LoVo (cell line): ENCODE data around the gene COQ2.
A peak's percentile ranks its signal among the peaks of the same experiment; 100 is the strongest.
"Not testable (repeated sequence)": the region's sequence is repeated elsewhere in the genome, so short reads cannot be mapped to it uniquely, and the experiment has no call there.

ENCODE experiments used
- DNase-seq: peaks from one replicate; pipeline ENCODE4 v3.0.0-alpha.2; 2016; ENCODE audit warnings: low spot score

COQ2 gene, protein sequence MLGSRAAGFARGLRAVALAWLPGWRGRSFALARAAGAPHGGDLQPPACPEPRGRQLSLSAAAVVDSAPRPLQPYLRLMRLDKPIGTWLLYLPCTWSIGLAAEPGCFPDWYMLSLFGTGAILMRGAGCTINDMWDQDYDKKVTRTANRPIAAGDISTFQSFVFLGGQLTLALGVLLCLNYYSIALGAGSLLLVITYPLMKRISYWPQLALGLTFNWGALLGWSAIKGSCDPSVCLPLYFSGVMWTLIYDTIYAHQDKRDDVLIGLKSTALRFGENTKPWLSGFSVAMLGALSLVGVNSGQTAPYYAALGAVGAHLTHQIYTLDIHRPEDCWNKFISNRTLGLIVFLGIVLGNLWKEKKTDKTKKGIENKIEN

DNA sequence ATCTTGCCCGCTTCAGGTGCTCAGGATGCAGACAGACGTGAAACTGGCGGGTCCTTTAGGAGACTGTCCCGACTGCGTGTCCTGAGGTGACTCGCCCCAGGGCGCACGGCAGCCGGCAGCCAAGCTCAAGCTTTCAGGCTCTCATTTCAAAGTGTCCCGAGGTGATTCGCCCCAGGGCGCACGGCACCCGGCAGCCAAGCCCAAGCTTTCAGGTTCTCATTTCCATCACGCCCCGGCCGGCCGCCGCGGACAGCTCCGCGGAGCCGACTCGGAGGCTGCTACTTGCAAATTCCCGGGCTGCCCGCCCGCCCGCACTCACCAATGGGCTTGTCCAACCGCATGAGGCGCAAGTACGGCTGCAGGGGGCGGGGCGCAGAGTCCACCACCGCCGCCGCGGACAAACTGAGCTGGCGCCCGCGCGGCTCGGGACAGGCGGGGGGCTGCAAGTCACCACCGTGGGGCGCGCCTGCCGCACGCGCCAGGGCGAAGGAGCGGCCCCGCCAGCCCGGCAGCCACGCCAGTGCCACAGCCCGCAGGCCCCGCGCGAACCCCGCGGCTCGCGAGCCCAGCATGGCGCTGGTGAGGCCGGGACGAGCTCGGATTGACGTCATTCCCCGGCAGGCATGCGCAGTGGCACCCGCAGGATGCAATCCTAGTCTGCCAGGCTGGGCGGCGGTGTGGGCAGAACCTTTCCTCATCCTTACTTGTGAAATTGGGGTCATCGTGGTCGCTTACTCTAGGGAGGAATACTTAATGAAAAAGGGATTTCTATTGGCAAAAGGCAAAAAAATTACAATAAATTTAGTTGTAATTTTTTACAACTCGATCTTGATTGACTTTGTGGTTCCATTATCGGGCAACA lies at the start of gene COQ2:
COQ2 (minus strand) TSS at position 606 of the 862 bp plus-strand sequence; CDS start at position 572, 34 bp downstream.
- DNase-seq: peak; percentile 93

DNA sequence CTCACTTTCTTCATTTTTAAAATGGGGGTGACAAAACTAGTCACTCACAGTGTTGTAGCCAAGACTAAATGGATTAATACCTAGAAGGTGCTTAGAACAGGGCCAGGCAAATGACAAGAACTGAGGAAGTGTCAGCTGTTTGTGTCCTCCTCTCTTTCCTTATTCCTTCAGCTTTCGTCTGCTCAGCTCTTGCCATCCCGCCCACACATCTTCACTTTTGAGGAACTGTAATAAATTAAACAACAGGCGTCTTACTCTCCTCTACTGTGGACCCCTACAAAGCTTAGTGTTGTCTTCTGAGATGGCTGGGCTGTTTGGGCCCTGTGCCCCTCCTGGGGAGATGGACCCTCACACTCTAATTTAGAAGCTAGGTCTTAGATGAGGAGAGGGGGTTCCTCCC lies 47.4 kb upstream of the COQ2 start:
- no peak for DNase-seq

DNA sequence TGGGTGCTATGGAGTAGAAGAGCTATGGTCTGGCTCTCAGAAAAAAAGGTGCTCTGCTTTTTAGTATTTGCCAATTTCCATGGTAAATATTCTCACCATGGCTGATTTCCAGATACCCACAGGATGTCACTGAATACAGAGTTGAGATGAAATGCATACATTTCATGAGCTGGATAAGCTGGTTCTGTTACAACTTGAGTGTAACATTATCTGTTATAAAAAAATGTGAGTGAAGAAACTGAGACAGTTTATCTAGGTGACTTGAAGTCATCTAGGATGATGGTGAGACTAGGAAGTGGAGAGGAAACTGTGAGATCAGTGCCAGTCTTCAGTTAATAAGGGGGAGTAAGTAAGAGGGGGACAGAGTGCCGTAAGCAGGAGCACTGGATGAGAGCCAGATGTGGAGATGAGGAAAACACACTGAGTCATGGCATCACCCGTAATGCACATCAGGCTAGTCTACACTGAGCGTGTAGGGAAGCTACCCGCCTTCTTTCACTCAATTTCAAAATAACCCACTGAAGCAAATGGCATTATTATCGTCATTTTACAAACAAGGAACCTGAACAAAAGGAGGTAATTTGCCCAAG lies 45.0 kb upstream of the COQ2 start:
- DNase-seq: no peak

DNA sequence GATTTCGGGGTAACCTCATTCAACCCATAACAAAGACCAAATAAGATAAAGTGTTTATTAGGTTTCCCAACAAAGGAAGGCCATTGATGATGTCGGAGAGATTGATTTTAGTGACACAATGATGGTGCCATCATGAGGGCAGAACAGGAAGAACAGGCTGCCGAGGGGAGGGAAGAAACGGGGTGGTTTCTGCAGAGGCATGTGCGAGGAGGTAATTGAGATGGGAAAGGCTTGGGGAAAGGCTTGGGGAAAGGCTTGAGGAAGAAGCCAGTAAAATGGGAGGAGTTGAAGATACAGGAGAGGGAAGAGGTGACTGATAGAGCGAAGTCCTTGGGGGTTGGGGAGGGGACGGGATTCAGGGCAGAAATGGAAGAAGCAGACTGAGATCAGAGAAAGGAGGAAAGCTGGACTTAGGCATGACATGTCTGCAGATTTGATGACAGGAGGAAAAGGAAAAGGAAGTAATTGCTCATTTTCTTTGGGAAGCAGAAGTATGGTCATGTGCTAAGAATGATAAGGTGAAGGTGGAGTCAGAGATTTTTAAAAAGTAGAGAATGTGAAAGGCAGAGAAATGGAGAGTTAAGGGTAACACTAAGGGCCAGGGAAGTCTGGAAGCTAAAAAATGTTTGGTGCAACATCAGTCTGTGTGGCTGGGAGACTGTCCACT lies 44.1 kb upstream of the COQ2 start:
- DNase-seq: no peak

DNA sequence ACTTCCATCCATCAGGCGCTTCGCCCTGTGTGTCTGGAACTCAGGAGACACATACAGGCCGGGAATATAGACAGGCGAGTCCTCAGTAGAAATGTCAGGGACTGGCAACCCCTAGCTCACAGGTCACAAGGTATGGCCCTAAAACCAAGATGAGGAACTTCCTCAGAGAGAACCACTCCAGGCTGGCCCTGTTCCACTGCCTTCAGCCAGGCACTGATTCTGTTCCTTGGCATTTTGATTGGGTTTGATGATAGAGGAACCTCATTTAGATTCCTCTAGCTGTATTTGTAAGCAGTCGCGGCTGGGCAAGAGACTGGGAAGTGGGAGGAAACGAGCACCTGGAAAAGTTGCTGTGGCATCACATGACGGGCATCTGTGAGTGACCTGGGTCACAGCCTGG lies 41.9 kb upstream of the COQ2 start:
- no peak for DNase-seq

DNA sequence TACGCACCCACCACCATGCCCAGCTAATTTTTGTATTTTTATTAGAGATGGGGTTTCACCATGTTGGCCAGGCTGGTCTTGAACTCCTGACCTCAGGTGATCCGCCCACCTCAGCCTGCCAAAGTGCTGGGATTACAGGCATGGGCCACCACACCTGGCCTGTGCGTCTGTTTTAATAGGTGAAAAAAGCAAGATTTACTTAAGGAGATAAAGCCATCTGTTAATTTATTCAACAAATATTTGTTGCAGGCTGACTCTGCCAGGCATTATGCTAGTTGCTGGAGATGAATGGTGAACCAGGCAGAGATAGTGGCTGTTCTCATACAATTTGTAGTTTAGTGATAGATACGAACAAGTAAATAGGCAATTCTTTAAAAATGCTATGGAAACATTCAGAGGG lies 40.7 kb upstream of the COQ2 start:
- DNase-seq: not testable (repeated sequence)

DNA sequence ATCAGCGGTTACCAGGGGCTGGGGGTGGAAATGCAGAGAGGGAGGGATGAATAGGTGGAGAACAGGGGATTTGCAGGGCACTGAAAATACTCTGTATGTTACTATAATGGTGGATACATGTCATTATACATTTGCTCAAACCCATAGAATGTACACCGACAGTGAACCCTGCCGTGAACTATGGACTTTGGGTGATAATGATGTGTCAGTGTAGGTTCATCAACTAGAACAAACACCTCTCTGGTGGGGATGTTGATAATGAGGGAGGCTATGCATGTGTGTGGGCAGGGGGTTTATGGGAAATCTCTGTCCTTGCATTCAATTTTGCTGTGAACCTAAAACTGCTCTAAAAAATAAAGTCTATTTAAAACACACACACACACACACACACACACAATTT lies 38.5 kb upstream of the COQ2 start:
- no peak for DNase-seq

DNA sequence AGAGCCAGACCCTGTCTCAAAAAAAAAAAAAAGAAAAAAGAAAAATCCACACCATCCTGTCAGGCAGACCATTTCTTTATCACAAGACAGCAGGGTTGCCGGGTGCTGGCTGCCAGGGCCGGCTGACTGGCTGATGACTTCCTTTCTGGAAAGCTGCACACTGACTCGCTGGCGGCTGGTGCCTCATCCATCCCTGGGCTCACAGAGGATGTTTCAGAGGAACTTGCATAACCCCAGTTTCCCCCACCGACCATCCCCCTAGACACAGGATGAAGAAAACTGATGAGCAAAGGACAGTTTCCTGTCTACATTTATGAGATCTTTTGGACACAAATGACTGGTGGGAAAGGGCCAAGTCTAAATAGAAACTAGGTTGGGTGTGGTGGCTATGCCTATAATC lies 36.0 kb upstream of the COQ2 start:
- no peak for DNase-seq

DNA sequence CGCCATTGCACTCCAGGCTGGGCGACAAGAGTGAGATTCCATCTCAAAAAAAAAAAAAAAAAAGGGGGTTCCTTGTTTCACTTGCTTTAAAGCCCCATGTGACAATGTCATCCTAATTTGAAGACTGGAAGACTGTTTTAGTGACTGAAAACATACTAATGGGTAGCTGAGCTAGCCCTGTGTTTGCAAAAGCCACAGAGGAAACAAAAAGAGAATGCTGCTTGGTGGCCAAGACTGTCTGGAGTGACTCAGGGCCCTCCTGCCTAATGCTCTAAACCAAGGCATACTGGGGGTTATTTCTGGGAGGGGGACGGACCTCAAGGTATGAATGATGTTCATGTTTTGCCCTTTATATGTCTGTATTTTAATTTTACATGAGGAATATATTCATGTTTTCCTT lies 34.1 kb upstream of the COQ2 start:
- DNase-seq: no peak

DNA sequence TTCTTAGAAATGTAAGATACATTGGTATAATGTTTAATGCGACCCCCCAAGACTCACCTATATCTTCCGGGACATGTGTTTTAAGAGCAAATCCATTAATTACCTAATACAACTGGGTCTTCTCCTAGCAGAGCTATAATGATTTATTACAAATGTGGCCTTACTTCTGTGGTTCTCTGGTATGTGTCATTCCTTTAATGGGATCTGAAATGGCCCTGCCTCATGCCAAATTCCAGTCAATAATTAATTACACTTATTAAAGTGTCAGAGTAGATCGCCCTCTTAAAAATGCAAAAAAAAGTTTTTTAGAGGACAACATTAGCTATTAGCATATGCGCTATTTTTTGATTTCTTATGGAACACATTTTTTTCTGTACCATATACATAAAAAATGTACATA lies 33.1 kb upstream of the COQ2 start:
- no peak for DNase-seq

DNA sequence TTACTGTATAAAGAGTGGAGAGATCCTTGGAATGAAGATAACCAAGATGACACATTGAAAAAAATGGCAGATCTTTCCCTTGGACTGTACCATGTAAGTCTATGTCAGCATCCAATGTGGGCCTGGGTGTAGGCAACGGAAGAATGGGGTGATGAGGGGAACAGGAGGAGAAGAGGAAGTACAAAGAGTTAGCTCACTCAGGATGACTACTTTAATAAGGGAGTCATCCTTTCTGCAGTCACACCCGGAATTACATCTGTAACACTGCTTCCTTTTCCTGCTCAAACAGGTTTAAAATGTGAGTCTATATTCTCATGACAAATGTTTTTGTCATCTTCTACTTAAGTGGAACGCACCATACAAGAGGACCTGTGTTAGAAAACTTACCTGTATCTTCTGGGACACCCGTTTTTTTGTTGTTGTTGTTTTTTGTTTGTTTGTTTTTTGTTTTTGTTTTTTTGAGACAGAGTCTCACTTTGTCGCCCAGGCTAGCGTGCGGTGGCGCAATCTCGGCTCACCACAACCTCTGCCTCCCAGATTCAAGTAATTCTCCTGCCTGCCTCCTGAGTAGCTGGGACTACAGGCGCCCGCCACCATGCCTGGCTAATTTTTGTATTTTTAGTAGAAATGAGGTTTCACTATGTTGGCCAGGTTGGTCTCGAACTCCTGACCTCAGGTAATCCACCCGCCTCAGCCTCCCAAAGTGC lies 32.0 kb upstream of the COQ2 start:
- DNase-seq: no peak

DNA sequence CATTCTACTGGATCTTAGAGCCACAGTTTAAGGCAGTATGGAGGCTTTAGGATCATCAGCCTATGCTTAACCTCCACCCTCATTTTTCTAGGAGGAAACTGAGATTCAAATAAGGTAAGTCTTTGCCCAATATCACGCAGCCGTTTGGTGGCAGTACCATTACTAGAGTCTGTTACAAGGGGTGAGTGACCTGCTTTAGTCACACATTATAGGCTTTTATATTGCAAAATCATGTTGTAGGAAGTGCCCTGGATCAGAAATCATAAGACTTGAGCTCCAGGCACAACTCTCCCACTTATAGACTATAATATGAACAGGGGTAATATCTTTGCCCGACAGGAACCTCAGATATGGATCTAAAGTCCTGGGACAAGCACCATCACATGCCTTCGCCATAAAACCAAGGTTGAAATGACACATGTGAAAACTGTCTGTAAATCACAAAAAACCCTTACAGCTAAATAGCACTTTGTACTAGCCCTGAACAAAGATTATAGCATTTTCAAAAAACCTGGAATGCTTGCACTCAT lies 30.8 kb upstream of the COQ2 start:
- no peak for DNase-seq

DNA sequence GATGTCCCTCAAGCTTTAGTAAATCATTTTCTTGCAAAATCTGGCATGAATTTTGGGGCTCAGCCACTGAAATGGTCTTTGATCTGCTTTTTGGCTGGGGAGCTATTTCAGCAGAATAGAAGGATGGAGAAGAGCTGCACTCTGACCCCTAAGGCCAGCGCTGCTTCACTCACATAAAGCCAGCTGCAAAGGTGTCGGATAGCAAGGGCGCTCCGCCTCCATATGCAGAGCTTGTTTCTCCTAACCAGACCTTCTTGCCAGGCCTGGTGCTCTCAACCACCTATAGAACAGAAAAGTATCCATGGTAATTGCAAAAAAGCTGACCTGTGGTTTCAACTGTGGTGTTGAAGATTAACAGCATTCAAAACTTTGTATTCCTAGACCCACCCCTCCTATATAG lies 24.1 kb upstream of the COQ2 start:
- DNase-seq: no peak

DNA sequence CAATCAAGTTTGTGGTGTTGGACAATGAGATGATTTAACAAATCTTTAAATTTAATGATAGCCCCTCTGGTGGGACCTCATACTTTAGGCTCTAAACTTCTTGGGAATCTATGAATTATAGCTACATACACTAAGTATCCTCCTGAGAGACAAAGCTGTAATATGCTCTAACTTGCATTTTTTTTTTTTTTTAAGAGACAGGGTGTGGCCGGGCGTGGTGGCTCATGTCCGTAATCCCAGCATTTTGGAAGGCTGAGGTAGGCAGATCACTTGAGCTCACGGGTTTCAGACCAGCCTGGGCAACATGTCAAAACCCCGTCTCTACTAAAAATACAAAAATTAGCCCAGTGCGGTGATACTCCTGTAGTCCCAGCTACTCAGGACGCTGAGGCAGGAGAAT lies 23.3 kb upstream of the COQ2 start:
- DNase-seq: no peak

DNA sequence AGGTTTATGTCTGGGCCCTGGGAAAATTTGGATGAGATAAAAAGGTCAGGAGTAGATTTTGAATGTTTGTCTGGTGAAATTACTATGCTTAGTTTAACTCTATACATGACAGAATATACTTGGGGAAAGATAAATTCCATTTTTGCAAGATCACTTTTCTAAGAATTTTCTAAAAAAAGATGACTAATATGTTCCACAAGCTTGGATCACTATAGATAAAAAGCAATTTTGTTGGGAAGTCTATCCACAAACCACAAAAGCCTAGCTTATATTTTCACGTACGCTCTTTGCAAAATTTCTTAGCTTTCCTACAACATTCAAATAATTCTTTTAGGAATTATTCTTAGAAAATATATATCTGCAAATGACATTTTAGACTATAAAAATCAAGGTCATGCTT lies 20.6 kb upstream of the COQ2 start:
- no peak for DNase-seq

DNA sequence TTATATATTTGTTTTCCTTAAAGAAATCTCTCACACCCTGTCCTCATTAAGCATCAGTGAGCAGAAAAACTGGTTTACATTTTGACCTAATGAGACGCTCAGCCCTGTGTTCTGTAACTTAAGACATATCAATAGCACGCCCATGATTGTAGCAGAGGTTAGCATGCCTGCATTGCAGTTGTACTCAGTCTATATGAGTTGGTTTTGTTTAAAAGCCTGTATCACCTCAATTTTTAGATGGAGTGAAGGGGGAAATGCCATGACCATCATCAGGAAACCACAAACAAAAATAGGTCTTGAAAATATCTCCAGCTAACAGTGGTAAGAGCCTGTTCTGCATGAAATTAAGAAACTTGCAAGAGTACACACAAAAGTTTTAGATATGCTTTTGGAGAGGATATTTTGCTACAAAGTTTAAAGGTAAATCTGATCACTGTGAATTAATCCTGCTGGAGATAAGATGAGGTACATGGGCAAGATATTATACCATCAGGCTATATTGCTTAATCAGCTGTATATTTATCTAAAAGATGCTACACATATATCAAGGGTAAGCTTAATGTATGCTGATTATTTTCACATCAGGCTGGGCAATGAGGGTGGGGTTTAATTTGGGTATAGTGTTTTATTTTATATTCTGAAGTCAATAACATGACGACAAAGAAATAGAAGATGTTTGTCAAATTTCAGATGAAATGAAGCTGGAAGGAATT lies 13.1 kb upstream of the COQ2 start:
- DNase-seq: no peak

DNA sequence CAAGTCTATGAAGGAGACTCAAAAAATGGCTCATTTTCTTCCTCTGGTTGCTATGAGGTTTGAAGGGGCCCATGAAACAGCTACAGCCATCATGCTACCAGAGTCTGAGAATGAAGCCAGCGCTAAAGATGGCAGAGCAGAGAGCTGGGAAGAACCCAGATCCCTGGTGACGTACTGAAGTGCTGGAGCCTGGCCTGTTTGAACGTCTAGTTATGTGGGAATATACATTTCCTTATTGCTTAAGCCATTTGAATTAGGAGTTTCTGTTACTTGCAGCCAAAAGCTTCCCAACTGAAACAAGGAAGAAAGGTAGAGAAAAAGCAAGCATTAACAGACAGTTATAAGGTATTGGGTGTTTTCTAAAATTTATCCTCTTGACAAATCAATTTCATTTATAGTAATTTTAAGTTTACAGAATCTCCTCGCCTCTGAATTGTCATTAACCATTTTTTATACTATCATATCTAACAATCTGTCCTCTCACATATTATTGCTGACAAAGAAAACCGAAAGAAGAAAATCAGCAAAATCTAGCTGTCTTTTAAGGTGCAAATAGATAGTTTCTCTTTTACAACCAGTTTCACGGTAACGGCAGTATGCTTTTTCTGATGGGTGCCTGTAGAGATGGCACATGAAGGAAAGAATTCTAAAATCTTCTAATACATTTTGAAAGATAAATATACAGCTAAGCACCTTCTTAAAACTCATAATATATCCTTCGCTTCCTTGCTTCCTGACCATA lies 8.9 kb upstream of the COQ2 start:
- DNase-seq: no peak

DNA sequence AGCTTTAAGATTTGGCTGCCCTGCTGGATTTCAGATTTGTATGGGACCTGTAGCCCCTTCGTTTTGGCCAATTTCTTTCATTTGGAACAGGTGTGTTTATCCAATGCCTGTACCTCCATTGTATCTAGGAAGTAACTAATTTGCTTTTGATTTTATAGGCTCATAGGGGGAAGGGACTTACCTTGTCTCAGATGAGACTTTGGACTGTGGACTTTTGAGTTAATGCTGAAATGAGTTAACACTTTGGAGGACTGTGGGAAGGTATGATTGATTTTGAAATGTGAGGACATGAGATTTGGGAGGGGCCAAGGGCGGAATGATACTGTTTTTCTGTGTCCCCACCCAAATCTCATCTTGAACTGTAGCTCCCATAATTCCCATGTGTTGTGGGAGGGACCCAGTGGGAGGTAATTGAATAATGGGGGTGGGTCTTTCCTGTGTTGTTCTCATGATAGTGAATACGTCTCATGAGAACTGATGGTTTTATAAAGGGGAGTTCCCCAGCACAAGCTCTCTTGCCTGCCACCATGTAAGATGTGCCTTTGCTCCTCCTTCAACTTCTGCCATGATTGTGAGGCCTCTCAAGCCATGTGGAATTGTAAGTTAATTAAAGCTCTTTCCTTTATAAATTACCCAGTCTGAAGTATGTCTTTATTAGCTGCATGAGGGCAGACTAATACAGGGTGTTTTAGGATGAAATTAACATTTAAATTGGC lies 5.6 kb upstream of the COQ2 start:
- DNase-seq: not testable (repeated sequence)

DNA sequence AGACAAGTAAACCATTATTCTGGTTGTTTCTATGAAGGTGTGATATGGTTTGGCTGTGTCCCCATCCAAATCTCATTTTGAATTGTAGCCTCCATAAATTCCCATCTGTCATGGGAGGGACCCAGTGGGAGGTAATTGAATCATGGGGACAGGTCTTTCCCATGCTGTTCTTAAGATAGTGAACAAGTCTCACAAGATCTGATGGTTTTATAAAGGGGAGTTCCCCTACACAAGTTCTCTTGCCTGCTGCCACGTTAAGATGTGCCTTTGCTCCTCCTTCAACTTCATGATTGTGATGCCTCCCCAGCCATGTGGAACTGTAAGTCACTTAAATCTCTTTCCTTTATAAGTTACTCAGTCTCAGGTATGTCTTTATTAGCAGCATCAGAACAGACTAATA lies 3.8 kb upstream of the COQ2 start:
- not testable (repeated sequence) for DNase-seq

DNA sequence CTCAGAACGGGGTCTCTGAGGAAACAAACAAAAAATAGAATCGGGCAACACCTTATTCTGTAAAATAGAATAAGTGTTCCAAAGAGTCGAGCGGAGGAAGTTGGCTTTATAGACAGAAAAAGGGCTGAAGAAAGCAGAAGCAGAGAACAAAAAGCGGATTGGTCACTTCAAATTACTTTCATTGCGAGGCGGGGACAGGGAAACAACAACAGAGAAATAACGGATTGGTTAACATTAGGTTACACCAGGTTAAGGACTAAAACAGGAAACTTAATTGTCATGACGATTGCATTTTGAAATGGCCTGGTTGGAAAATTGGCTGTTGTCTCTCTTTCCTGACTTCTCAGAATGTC lies 433 bp upstream of the COQ2 start:
- peak; percentile 37 for DNase-seq
